Measurements from ENCODE around the gene RBM20. TPM values are rescaled to one million over a fixed set of nuclear protein-coding genes. Genes with fewer than 3 reads are reported as not detected.

Gene RBM20
- polyA plus RNA-seq, 1 experiment, result 0.11 TPM

DNA sequence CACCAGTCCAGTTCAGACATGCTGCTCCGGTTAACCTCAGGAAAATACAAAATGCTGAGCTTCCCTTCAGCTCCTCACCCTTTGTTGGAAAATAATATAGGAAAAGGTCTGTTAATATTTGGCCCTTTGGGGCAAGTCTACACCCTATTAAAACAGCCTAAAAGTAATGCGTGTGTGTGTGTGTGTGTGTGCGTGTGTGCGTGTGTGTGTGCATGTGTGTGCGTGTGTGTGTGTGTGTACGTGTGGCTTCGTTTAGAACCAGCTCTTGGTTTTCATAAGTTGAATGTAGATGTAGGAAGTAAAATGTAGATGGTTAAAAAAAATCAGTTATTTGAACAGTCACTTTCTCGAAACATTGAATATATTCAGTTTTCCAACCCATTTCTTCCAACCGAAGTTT is 166.5 kb downstream of the RBM20 start:
- peaks cover 15% of the 10 kb centered on the region for H3K27me3 ChIP-seq (ENCODE audit: control insufficient read depth, insufficient read depth, low read length)
- H3K9me3 ChIP-seq (ENCODE audit: control insufficient read depth, insufficient read depth, low read length), result no peaks in the 10 kb centered on the region; the same call in 1 of the 2 replicates
- H3K4me3 ChIP-seq (ENCODE audit: low read depth, low read length), result no peak overlapping the region
- H3K27ac ChIP-seq (ENCODE audit: low read depth, low read length), result no peak overlapping the region
- ChIA-PET CTCF (no interaction called here), POLR2A (no interaction called here)
- DNase-seq (ENCODE audit: low read depth, low spot score), result no peak
- TF ChIP-seq, protein P1, sequence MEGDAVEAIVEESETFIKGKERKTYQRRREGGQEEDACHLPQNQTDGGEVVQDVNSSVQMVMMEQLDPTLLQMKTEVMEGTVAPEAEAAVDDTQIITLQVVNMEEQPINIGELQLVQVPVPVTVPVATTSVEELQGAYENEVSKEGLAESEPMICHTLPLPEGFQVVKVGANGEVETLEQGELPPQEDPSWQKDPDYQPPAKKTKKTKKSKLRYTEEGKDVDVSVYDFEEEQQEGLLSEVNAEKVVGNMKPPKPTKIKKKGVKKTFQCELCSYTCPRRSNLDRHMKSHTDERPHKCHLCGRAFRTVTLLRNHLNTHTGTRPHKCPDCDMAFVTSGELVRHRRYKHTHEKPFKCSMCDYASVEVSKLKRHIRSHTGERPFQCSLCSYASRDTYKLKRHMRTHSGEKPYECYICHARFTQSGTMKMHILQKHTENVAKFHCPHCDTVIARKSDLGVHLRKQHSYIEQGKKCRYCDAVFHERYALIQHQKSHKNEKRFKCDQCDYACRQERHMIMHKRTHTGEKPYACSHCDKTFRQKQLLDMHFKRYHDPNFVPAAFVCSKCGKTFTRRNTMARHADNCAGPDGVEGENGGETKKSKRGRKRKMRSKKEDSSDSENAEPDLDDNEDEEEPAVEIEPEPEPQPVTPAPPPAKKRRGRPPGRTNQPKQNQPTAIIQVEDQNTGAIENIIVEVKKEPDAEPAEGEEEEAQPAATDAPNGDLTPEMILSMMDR (IDR thresholded peaks at IDR 0.05; ENCODE audit: low read depth, low read length), result no peak

DNA sequence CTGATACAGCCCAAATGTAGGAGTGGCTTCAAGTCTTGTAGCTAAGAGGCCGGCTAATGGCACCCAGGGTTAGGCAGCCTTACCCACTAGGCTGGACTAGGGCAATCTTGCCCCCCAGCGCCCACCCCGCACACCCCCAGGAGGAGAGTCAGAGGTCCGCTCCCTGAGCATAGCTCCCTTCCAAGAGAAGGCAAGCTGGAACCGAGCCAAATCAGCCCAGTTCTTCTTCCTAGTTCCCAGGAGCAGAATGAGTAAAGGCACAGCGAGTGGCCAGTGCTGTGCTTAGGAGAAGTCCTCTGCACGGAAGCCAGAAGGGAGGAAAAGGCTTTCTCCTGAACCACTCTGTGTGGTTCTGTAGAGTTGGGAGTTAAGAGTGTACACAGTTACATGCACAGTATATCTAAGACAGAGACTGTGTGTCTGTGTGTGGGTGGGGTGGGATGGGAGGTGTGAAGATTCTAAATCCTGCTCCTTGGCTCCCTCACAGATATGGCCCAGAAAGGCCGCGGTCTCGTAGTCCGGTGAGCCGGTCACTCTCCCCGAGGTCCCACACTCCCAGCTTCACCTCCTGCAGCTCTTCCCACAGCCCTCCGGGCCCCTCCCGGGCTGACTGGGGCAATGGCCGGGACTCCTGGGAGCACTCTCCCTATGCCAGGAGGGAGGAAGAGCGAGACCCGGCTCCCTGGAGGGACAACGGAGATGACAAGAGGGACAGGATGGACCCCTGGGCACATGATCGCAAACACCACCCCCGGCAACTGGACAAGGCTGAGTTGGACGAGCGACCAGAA is 167.8 kb downstream of the RBM20 start:
- no peak overlapping the region for H3K4me3 ChIP-seq (ENCODE audit: low read depth, low read length)
- ChIA-PET CTCF (no interaction called here), POLR2A (no interaction called here)
- TF ChIP-seq, protein P1 (IDR thresholded peaks at IDR 0.05; ENCODE audit: low read depth, low read length), result no peak
- peaks cover 22% of the 10 kb centered on the region for H3K27me3 ChIP-seq (ENCODE audit: control insufficient read depth, insufficient read depth, low read length)
- DNase-seq (ENCODE audit: low read depth, low spot score), result no peak
- H3K27ac ChIP-seq (ENCODE audit: low read depth, low read length), result no peak overlapping the region
- H3K9me3 ChIP-seq (ENCODE audit: control insufficient read depth, insufficient read depth, low read length), result no peaks in the 10 kb centered on the region; the same call in 1 of the 2 replicates

DNA sequence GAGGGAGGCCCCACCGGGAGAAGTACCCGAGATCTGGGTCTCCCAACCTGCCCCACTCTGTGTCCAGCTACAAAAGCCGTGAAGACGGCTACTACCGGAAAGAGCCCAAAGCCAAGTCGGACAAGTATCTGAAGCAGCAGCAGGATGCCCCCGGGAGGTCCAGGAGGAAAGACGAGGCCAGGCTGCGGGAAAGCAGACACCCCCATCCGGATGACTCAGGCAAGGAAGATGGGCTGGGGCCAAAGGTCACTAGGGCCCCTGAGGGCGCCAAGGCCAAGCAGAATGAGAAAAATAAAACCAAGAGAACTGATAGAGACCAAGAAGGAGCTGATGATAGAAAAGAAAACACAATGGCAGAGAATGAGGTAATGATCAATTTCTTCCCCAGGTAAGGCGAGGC is 168.4 kb downstream of the RBM20 start:
- Histone ChIP-seq H3K9me3 (ENCODE audit: control insufficient read depth, insufficient read depth, low read length) (no peaks in the 10 kb centered on the region; the same call in 1 of the 2 replicates), H3K27me3 (ENCODE audit: control insufficient read depth, insufficient read depth, low read length) (peaks cover 25% of the 10 kb centered on the region), H3K27ac (ENCODE audit: low read depth, low read length) (no peak overlapping the region), H3K4me3 (ENCODE audit: low read depth, low read length) (no peak overlapping the region)
- ChIA-PET POLR2A (no interaction called here), CTCF (no interaction called here)
- no peak for DNase-seq (ENCODE audit: low read depth, low spot score)
- TF ChIP-seq, protein P1 (IDR thresholded peaks at IDR 0.05; ENCODE audit: low read depth, low read length), result no peak

DNA sequence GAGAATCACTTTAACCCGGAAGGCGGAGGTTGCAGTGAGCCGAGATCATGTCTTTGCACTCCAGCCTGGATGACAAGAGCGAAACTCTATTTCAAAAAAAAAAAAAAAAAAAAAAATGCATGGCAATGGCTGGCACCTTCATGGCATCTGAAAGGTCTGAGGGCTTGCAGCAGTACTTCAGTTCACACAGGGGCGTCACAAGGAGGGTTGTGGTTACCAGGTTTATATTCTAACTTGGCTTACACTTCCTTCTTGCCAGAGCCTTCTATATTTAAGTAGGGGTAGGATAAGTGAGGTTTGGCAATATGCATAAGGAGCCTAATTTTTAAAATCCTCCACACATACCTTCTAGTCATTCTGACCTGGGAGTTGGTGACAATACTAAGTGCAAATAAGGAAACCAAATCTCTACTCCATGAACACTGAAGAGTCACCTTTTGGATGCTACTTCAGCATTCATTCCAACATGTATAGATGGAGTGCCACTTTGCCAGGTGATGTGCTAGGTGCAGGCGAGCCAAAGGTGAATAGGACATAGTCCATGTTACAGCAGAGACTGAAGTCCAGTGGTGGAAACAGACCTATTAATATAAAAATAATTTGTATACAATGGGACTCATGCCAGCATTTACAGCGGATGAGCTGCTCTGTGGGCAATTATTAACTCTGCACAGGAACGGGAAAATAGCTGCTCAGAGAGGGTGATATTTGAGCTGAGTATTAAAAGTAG is 169.8 kb downstream of the RBM20 start:
- Histone ChIP-seq H3K4me3 (ENCODE audit: low read depth, low read length) (no peak overlapping the region), H3K27me3 (ENCODE audit: control insufficient read depth, insufficient read depth, low read length) (peaks cover 22% of the 10 kb centered on the region), H3K9me3 (ENCODE audit: control insufficient read depth, insufficient read depth, low read length) (no peaks in the 10 kb centered on the region; the same call in 1 of the 2 replicates), H3K27ac (ENCODE audit: low read depth, low read length) (no peak overlapping the region)
- TF ChIP-seq, protein P1 (IDR thresholded peaks at IDR 0.05; ENCODE audit: low read depth, low read length), result no peak
- ChIA-PET CTCF (no interaction called here), POLR2A (no interaction called here)
- no peak for DNase-seq (ENCODE audit: low read depth, low spot score)

All from AG04450 (cell line).